ENCODE data around the gene S100B.

S100B gene

GRCh38 chr21:46624050-46624449 is 19.2 kb upstream of the S100B start:
- Histone ChIP-seq H3K79me2 (ENCODE audit: insufficient read depth, low read length) (no peaks in the 10 kb centered on the region), H3K4me2 (ENCODE audit: insufficient read depth, low read length) (no peak overlapping the region), H4K20me1 (ENCODE audit: insufficient read depth, low read length) (no peaks in the 10 kb centered on the region), H3K9ac (ENCODE audit: low read depth, low read length) (no peak overlapping the region), H3K27ac (ENCODE audit: low read length) (no peak overlapping the region), H2AFZ (ENCODE audit: low read depth, low read length) (no peak overlapping the region), H3K4me3 (ENCODE audit: low read depth in 1 of 2, low read length in 2 of 2) (no peak overlapping the region), H3K27me3 (ENCODE audit: insufficient read depth, low read length, poor library complexity) (no peaks in the 10 kb centered on the region), H3K36me3 (ENCODE audit: insufficient read depth, low read length) (no peaks in the 10 kb centered on the region), H3K4me1 (ENCODE audit: insufficient read depth, low read length) (peaks cover 23% of the 10 kb centered on the region), H3K9me3 (ENCODE audit: insufficient read depth, low read length, severe bottlenecking) (peaks cover 12% of the 10 kb centered on the region)
- no peak for ATAC-seq (ENCODE audit: insufficient read depth, low read depth)
- no peak for DNase-seq
- TF ChIP-seq CTCF (IDR thresholded peaks at IDR 0.05; ENCODE audit: borderline replicate concordance, extremely low read depth, low read length, poor library complexity, severe bottlenecking), result no peak
- TF ChIP-seq EZH2 (IDR thresholded peaks at IDR 0.05; ENCODE audit: borderline replicate concordance, low read depth, low read length, severe bottlenecking), result no peak

- H3K4me1 ChIP-seq (ENCODE audit: insufficient read depth, low read length), result peaks cover 23% of the 10 kb centered on the region
- no peaks in the 10 kb centered on the region for H3K27me3 ChIP-seq (ENCODE audit: insufficient read depth, low read length, poor library complexity)
- H3K36me3 ChIP-seq (ENCODE audit: insufficient read depth, low read length), result no peaks in the 10 kb centered on the region
- DNase-seq, result peak; percentile 84
- H3K9me3 ChIP-seq (ENCODE audit: insufficient read depth, low read length, severe bottlenecking), result peaks cover 12% of the 10 kb centered on the region
- H2AFZ ChIP-seq (ENCODE audit: low read depth, low read length), result peak overlapping the region; percentile 66
- H3K79me2 ChIP-seq (ENCODE audit: insufficient read depth, low read length), result no peaks in the 10 kb centered on the region
- TF ChIP-seq CTCF (IDR thresholded peaks at IDR 0.05; ENCODE audit: borderline replicate concordance, extremely low read depth, low read length, poor library complexity, severe bottlenecking) (no peak), EZH2 (IDR thresholded peaks at IDR 0.05; ENCODE audit: borderline replicate concordance, low read depth, low read length, severe bottlenecking) (no peak)
- no peaks in the 10 kb centered on the region for H4K20me1 ChIP-seq (ENCODE audit: insufficient read depth, low read length)
- H3K27ac ChIP-seq (ENCODE audit: low read length), result peak overlapping the region; percentile 83
- peak overlapping the region in 1 of 2 experiments; percentile 4; a peak in 1 of 4 replicates for H3K4me3 ChIP-seq (ENCODE audit: low read depth in 1 of 2, low read length in 2 of 2)
- ATAC-seq (ENCODE audit: insufficient read depth, low read depth), result peak; percentile 99
- peak overlapping the region; percentile 48 for H3K4me2 ChIP-seq (ENCODE audit: insufficient read depth, low read length)
- peak overlapping the region; percentile 37 for H3K9ac ChIP-seq (ENCODE audit: low read depth, low read length)
Observed at GRCh38 chr21:46622226-46622625, 17.3 kb upstream of the S100B start.

GRCh38 chr21:46621457-46622182 is 16.7 kb upstream of the S100B start:
- Histone ChIP-seq H3K79me2 (ENCODE audit: insufficient read depth, low read length) (no peaks in the 10 kb centered on the region), H3K4me1 (ENCODE audit: insufficient read depth, low read length) (peaks cover 23% of the 10 kb centered on the region), H3K4me2 (ENCODE audit: insufficient read depth, low read length) (peak overlapping the region; percentile 48), H3K36me3 (ENCODE audit: insufficient read depth, low read length) (no peaks in the 10 kb centered on the region), H3K9me3 (ENCODE audit: insufficient read depth, low read length, severe bottlenecking) (peaks cover 12% of the 10 kb centered on the region), H3K27me3 (ENCODE audit: insufficient read depth, low read length, poor library complexity) (no peaks in the 10 kb centered on the region), H3K27ac (ENCODE audit: low read length) (peak overlapping the region; percentile 83), H3K4me3 (ENCODE audit: low read depth in 1 of 2, low read length in 2 of 2) (0 out of 4 replicates have a peak overlapping the region, but pooled peaks of 1 of the 2 experiments have one; percentile 4), H2AFZ (ENCODE audit: low read depth, low read length) (peak overlapping the region; percentile 66), H3K9ac (ENCODE audit: low read depth, low read length) (peak overlapping the region; percentile 37), H4K20me1 (ENCODE audit: insufficient read depth, low read length) (no peaks in the 10 kb centered on the region)
- ATAC-seq (ENCODE audit: insufficient read depth, low read depth) (peak; percentile 3; the same call in 1 of the 3 replicates), DNase-seq (no peak)
- no peak for TF ChIP-seq EZH2 (IDR thresholded peaks at IDR 0.05; ENCODE audit: borderline replicate concordance, low read depth, low read length, severe bottlenecking)
- TF ChIP-seq CTCF (IDR thresholded peaks at IDR 0.05; ENCODE audit: borderline replicate concordance, extremely low read depth, low read length, poor library complexity, severe bottlenecking), result no peak

Measured in DND-41 (cell line).